ENCODE results near the gene ADARB1.

GRCh38 chr21:45169682-45170081 is 95.3 kb downstream of the ADARB1 start:
- TF ChIP-seq CTCF (conservative IDR thresholded peaks at IDR 0.05; ENCODE audit: low read depth, low read length) (no peak), POLR2A (IDR thresholded peaks at IDR 0.05; ENCODE audit: low read depth, low read length) (no peak), MAFK (IDR thresholded peaks at IDR 0.05; ENCODE audit: low read depth, low read length) (no peak)

Data from IMR-90 (cell line).